ENCODE measurements around the gene BORCS6.
"Not testable (repeated sequence)": the region's sequence is repeated elsewhere in the genome, so short reads cannot be mapped to it uniquely, and the experiment has no call there.

Gene BORCS6

GRCh38 chr17:8173056-8173870 lies 16.7 kb downstream of the BORCS6 start:
- DNase-seq, result peak; percentile 95

- DNase-seq, result not testable (repeated sequence)
These were observed 19.8 kb downstream of the BORCS6 start for GRCh38 chr17:8170186-8170585.

- DNase-seq, result no peak
These were observed 22.5 kb downstream of the BORCS6 start for GRCh38 chr17:8167526-8167925.

GRCh38 chr17:8166731-8167130 lies 23.2 kb downstream of the BORCS6 start:
- DNase-seq, result no peak

- no peak for DNase-seq
These were observed 25.2 kb downstream of the BORCS6 start for GRCh38 chr17:8164815-8165131.

GRCh38 chr17:8163978-8164814 lies 25.8 kb downstream of the BORCS6 start:
- DNase-seq, result peak; percentile 21

GRCh38 chr17:8162997-8163977 lies 26.7 kb downstream of the BORCS6 start:
- DNase-seq, result peak; percentile 35

GRCh38 chr17:8162233-8162996 lies 27.6 kb downstream of the BORCS6 start, which contains the start of gene VAMP2:
Gene VAMP2 (minus strand): TSS chr17:8162948. CDS start chr17:8162879, 69 bp downstream.
- no peak for DNase-seq

- DNase-seq, result no peak
These were observed 28.4 kb downstream of the BORCS6 start for GRCh38 chr17:8161289-8162232.

- no peak for DNase-seq
These were observed 29.2 kb downstream of the BORCS6 start for GRCh38 chr17:8160741-8161221.

GRCh38 chr17:8160224-8160577 lies 29.8 kb downstream of the BORCS6 start:
- DNase-seq, result no peak

GRCh38 chr17:8159459-8160223 lies 30.3 kb downstream of the BORCS6 start:
- DNase-seq, result no peak

GRCh38 chr17:8159032-8159400 lies 31.0 kb downstream of the BORCS6 start:
- no peak for DNase-seq

- DNase-seq, result peak; percentile 56
These were observed 31.5 kb downstream of the BORCS6 start for GRCh38 chr17:8158267-8159031.

- DNase-seq, result peak; percentile 98
These were observed 33.6 kb downstream of the BORCS6 start for GRCh38 chr17:8156246-8156992.

GRCh38 chr17:8155996-8156245 lies 34.1 kb downstream of the BORCS6 start:
- no peak for DNase-seq

- DNase-seq, result no peak
These were observed 34.6 kb downstream of the BORCS6 start for GRCh38 chr17:8155231-8155995.

GRCh38 chr17:8154608-8155155 lies 35.3 kb downstream of the BORCS6 start:
- DNase-seq, result no peak

All from NCI-H510A treated with DMSO at 0.1 percent for 48 hours (cell line).